A673 (cell line): ENCODE data around the gene MAPK9. TPM values are rescaled to one million over a fixed set of nuclear protein-coding genes. Genes with fewer than 3 reads are reported as not detected.

Experiments
- BruUV-seq: library from RNA; stranded (reverse); fragments of 400-500 nt; replicated peaks from 2 replicates; lab custom pipeline; 2021; lab: Mats Ljungman, UMichigan
- CTCF ChIA-PET: fragments of 300-600 bp; sonication (Branson Sonifier 250); formaldehyde crosslinking; loops from one replicate; lab custom pipeline; 2022; ENCODE audit warnings: antibody characterized with exemption; lab: Charles Lee
- POLR2A ChIA-PET: fragments of 300-600 bp; sonication (Branson Sonifier 250); formaldehyde crosslinking; loops from one replicate; lab custom pipeline; 2022; ENCODE audit warnings: antibody characterized with exemption; ENCODE audit not compliant: low non-redundant PET; lab: Charles Lee
- DNase-seq: peaks from one replicate; pipeline ENCODE4 v3.0.0-alpha.2; 2015; ENCODE audit warnings: low spot score
- H3K27ac ChIP-seq: fragments of 200-600 bp; sonication (generic); 2 replicates; pipeline ENCODE4 v1.5.1; 2016; ENCODE audit warnings: mixed run types, low read depth, mild to moderate bottlenecking, mixed read lengths, antibody characterized with exemption, low read length; ENCODE audit not compliant: poor library complexity, severe bottlenecking
- H3K27me3 ChIP-seq: fragments of 200-600 bp; sonication (generic); replicated peaks from 2 replicates; pipeline ENCODE4 v1.6.1; 2017; ENCODE audit warnings: mixed run types, low read depth, mild to moderate bottlenecking, mixed read lengths, antibody characterized with exemption, low read length; ENCODE audit not compliant: insufficient read depth, poor library complexity
- H3K36me3 ChIP-seq: fragments of 200-600 bp; sonication (generic); 2 replicates; pipeline ENCODE4 v1.6.1; 2016; ENCODE audit warnings: mixed run types, mild to moderate bottlenecking, mixed read lengths, antibody characterized with exemption, low read length; ENCODE audit not compliant: insufficient read depth, poor library complexity, severe bottlenecking
- H3K4me1 ChIP-seq: fragments of 200-600 bp; sonication (generic); 2 replicates; pipeline ENCODE4 v1.6.1; 2017; ENCODE audit warnings: mixed run types, mild to moderate bottlenecking, mixed read lengths, antibody characterized with exemption, low read length; ENCODE audit not compliant: insufficient read depth, poor library complexity, severe bottlenecking
- H3K4me3 ChIP-seq: fragments of 200-600 bp; sonication (generic); 2 replicates; pipeline ENCODE4 v1.5.1; 2016; ENCODE audit warnings: low read depth, mixed run types, mild to moderate bottlenecking, mixed read lengths, low read length; ENCODE audit not compliant: poor library complexity, severe bottlenecking
- H3K9me3 ChIP-seq: fragments of 200-600 bp; sonication (generic); 2 replicates; pipeline ENCODE4 v1.6.1; 2016; ENCODE audit warnings: mixed run types, low read depth, mild to moderate bottlenecking, mixed read lengths, antibody characterized with exemption, low read length; ENCODE audit not compliant: poor library complexity, severe bottlenecking
- EZH2 ChIP-seq: fragments of 200-600 bp; sonication (generic); IDR thresholded peaks from 2 replicates; pipeline ENCODE4 v1.6.1; 2017; ENCODE audit warnings: borderline replicate concordance, low read depth, mild to moderate bottlenecking, mixed read lengths, antibody characterized with exemption, low read length; ENCODE audit not compliant: poor library complexity, severe bottlenecking
- intact Hi-C: fragments of 100-400 bp; cut with micrococcal nuclease; formaldehyde crosslinking; loops from one replicate; pipeline ENCODE4 v1.10.0; 2022; ENCODE audit not compliant: unreplicated experiment
- total RNA-seq: library from RNA; stranded (reverse); gene quantifications from 2 replicates; pipeline ENCODE4 v1.2.3, GENCODE V29; 2021
- TF ChIP-seq, protein P1 (sequence below): fragments of 300-800, 200-600 bp; sonication (generic); conservative IDR thresholded peaks from 2 replicates; pipeline ENCODE4 v1.5.1; 2017; ENCODE audit warnings: low read depth, mild to moderate bottlenecking, antibody characterized with exemption, low read length, moderate library complexity, mixed read lengths

MAPK9 gene
- total RNA-seq, 1 experiment from 2014 or later: 34.4 TPM

DNA sequence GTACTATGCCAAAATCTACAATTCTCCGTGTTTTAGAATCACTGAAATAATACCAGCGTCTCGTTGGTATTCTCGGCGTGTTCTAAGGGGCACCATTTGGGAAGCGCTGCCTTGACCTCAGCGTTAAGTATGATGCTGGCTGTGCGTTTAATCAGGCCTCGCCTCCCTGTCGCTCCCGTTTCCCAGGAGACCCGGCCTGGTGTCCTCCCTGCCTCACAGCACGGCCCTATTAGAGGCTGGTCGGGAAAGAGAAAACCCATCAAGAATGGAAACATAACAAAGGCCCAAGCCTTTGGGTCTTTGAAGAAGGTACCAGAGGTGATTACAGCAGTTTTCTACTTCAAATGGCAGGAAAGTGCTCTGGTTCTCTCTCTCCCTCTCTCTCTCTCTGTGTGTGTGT lies 31.3 kb upstream of the MAPK9 start:
- no peak for DNase-seq
- Histone ChIP-seq H3K4me1 (no peaks in the 10 kb centered on the region), H3K27me3 (no peaks in the 10 kb centered on the region), H3K9me3 (no peaks in the 10 kb centered on the region), H3K27ac (no peak overlapping the region), H3K36me3 (no peaks in the 10 kb centered on the region), H3K4me3 (no peak overlapping the region)
- POLR2A ChIA-PET: no interaction called here
- intact Hi-C loops: no loop called here
- CTCF ChIA-PET: no interaction called here
- TF ChIP-seq, protein P1, sequence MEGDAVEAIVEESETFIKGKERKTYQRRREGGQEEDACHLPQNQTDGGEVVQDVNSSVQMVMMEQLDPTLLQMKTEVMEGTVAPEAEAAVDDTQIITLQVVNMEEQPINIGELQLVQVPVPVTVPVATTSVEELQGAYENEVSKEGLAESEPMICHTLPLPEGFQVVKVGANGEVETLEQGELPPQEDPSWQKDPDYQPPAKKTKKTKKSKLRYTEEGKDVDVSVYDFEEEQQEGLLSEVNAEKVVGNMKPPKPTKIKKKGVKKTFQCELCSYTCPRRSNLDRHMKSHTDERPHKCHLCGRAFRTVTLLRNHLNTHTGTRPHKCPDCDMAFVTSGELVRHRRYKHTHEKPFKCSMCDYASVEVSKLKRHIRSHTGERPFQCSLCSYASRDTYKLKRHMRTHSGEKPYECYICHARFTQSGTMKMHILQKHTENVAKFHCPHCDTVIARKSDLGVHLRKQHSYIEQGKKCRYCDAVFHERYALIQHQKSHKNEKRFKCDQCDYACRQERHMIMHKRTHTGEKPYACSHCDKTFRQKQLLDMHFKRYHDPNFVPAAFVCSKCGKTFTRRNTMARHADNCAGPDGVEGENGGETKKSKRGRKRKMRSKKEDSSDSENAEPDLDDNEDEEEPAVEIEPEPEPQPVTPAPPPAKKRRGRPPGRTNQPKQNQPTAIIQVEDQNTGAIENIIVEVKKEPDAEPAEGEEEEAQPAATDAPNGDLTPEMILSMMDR: no peak
- TF ChIP-seq EZH2: no peak
- BruUV-seq: no TSS peak

DNA sequence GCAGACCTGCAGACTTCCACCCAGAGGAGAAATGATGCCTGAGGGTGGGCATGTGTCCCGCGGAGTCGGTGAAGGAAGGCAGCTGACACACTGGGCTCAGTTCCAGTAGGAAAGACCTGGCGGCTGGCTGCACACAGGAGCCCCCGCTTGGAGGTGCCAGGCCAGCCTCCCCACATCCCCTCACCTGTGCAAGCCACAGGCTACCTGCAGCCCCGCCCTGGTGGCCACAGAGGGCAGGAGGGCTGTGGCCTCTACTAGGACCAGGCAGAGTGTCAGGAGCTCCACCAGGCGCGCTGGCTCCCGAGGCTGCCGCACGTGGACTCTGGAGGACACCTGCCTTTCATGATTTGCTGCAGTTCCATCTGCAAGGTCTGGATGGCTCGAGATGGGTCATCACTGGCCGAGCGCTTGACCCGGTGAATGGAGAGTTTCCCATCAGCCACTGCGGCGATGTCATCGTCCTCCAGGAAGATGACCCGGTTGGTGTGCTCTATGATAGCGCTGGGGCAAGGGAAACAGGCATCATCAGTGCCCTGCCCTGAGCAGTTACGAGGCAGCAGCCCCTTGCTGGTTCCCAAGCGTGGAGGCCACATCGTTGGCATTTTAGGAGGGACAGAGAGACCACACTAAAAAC lies 26.7 kb upstream of the MAPK9 start:
- H3K36me3 ChIP-seq: no peaks in the 10 kb centered on the region
- H3K4me3 ChIP-seq: no peak overlapping the region
- ChIA-PET POLR2A (no interaction called here), CTCF (no interaction called here)
- no peak overlapping the region for H3K27ac ChIP-seq
- H3K9me3 ChIP-seq: no peaks in the 10 kb centered on the region
- TF ChIP-seq, protein P1: no peak
- TF ChIP-seq EZH2: no peak
- no peak for DNase-seq
- BruUV-seq: no TSS peak
- intact Hi-C loops: loop anchor here (5.0 kb wide), 1 partner anchor 191 kb away; no protein-coding TSS in a partner anchor
- H3K4me1 ChIP-seq: no peaks in the 10 kb centered on the region
- no peaks in the 10 kb centered on the region for H3K27me3 ChIP-seq

DNA sequence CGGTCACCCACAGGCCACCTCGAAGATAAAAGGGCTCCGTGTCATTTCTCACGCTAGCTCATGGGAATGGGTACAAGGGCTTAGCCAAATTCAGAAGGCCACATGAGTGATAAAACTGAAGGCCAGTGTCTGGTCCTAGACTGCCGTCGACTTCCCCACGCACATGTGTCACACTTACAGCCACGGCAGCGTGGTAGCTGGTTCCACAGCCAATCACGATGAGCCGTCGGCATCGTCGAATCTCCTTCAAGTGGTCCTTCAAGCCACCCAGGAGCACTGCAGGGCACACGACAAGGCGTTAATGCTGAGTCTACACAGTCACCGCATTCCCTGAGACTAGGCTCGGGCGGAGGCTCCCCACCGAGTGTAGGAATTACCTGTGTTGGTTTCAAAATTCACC lies 24.7 kb upstream of the MAPK9 start:
- ChIA-PET CTCF (interaction anchor here (0.6 to 2.1 kb wide), 5 partner anchors 12 to 553 kb away, joined by 3 to 6 read pairs (median 3); no protein-coding TSS in a partner anchor), POLR2A (no interaction called here)
- no peak overlapping the region for H3K4me3 ChIP-seq
- no peaks in the 10 kb centered on the region for H3K9me3 ChIP-seq
- no peaks in the 10 kb centered on the region for H3K36me3 ChIP-seq
- intact Hi-C loops: loop anchor here (5.0 kb wide), 1 partner anchor 189 kb away; no protein-coding TSS in a partner anchor
- BruUV-seq: no TSS peak
- no peaks in the 10 kb centered on the region for H3K4me1 ChIP-seq
- no peak for DNase-seq
- no peak for TF ChIP-seq EZH2
- TF ChIP-seq, protein P1: no peak
- H3K27me3 ChIP-seq: no peaks in the 10 kb centered on the region
- no peak overlapping the region for H3K27ac ChIP-seq
